HG03354 (cell line): Measurements from ENCODE around the gene C22orf39.
A peak's percentile ranks its signal among the peaks of the same experiment; 100 is the strongest.
"Not testable (repeated sequence)": the region's sequence is repeated elsewhere in the genome, so short reads cannot be mapped to it uniquely, and the experiment has no call there.

ENCODE experiments used
- ATAC-seq: cut with Tn5 transposase; IDR thresholded peaks from one replicate; pipeline ENCODE4 v1.9.1; 2021; ENCODE audit warnings: mild to moderate bottlenecking; ENCODE audit not compliant: unreplicated experiment, poor library complexity, severe bottlenecking

C22orf39 gene

DNA sequence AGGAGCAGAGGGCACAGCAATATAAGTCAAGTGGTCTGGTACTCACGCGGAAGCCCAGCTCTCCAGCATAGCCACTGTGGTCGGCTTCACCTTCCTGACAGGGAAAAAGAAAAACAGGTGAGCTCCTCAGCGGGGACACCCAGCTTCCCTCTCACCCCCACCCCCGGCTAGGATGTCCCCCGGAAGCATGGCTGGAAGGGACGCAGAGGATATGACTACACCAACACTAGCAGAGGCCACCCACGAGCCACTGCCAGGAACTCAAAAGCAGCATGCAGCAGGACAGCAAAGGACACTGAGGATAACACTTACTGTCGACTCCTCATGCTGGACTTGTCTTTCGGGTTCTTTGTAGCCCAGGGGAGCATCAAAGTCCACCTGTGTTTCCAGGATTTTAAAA, 9.0 kb upstream of the C22orf39 start:
- ATAC-seq, result no peak

DNA sequence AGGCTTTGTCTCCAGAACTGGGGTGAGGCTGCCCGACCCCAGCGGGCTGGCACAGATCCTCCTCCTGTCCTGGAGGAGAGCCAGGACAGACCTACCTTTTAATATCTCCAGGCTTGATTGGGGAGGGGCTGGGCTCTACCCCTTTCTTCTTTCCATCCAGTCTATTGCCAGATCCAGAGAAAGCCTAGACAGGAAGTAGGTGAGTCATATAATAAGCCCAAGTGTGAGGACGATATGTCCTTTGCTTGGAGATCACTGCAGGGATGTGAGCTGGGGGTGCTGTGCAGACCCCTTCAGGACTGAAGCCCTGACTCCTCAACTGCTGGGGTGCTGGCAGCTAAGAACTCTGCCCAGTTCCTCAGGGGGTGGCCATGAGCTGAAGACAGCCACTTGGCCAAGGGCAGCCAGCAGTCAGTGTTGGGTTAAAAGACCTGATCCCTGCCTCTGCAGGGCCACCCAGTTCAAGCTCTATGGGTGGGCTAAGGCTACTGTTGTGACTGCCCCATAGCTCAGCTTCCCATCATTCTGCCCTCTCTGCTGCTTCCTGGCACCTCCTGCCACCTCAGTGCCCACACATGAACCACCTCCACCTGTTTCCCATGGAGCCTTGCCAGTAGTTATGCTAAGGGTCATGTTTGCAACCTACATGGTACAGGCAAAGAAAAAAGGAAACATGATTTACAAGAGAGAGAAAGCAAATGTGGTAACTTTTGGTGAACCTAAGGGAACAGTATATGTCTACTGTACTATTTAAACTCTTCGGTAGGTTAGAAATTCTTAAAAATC, 8.3 kb upstream of the C22orf39 start:
- no peak for ATAC-seq

DNA sequence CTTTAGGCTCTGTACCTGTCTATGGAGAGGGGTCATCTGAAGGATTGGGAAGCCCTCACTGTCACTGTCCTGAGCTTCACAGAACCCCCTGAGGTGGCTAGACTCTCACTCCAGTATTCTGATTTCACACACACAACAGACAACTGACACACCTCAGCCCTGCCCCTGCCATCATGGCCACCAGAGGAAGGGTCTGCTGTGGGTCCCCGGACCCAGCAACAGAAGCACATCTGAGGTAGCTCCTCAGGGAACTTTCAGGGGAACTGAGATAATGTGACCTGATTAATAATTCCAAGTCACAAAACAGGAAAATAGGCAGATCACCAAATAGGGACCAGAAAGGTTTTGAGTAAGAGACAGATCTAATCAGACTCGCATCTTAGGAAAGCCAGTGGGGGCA, 7.5 kb upstream of the C22orf39 start:
- ATAC-seq, result no peak

DNA sequence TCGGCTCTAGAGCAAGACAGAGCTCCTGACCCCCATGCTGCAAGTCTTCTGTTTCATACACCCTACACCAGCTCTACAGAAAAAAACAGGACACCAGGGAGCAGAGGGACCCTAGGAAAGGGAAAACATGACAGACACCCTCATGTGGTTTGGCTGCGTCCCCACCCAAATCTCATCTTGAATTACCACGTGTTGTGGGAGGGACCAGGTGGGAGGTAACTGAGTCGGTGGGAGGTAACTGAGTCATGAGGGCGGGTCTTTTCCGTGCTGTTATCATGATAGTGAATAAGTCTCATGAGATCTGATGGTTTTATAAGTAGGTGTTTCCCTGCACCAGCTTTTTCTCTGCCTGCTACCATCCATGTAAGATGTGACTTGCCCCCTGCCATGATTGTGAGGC, 6.6 kb upstream of the C22orf39 start:
- ATAC-seq, result no peak

DNA sequence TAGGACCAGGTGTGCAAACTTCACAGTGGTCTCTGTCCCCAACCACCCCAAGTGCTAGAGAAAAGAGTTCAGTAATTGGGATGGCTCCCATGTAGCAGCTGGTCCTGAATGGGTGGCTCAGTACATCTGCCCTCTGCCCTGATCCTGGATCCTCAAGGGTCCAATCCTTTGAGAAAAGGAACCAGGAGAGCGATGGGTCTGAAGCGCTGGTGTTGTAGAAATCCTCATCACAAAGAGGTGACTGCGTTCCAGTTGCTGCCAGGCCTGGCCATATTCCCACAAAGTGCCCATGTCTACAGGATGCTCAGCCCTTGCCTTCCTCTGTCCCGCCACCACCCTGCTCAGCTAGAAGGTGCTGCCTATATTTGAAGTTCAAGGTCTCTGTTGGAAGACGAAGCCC, 6.2 kb upstream of the C22orf39 start:
- no peak for ATAC-seq

DNA sequence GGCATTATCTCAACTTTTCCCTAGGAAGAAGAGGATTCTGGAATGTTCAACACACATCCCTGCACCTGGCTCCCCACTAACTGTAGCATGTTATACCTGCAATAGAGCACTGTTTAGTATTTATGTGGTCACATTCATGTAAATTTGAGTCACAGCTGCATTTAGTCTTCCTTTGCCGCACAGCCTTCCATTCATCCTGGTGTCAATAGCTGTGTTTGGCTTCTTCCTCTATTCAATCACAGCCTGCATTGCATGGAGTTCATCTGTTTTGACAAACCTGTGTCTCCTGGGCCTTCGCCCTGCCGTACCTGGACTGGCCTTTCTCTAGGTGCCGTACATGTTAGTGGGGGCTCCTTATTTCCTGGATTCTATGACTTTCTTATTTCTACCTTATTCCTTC, 4.1 kb upstream of the C22orf39 start:
- no peak for ATAC-seq

DNA sequence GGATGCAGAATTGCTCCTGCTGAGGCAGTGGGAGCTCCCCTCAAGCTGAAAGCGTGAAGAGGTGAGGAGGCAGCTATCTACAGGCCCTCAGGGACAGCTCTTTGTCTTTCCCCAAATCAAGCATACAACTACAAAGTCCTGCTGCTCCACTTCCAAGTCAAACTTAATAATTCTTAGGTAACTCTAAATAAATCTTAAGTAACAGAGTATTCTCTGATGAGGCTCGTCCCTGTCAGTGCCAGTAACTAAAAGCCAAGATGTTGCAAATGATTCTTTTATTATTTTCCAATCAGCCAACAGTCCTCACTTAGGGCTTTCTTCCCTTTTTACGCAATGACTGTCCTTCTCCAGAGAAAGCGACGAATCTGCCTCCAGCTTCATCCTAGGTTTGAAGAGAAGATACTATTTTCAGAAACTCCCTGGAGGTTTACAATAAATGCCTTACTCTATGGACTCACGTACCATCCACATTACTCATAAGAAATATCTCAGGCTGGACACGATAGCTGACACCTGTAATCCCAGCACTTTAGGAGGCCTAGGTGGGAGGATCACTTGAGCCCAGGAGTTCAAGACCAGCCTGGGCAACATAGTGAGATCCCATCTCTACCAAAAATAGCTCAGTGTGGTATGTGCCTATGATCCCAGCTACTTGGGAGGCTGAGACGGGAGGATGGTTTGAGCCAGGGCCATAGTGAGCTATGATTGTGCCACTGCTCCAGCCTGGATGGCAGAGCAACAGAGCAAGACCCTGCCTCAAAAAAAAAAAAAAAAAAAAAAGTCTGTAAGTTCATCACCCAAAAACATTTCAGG, 3.1 kb upstream of the C22orf39 start:
- no peak for ATAC-seq

DNA sequence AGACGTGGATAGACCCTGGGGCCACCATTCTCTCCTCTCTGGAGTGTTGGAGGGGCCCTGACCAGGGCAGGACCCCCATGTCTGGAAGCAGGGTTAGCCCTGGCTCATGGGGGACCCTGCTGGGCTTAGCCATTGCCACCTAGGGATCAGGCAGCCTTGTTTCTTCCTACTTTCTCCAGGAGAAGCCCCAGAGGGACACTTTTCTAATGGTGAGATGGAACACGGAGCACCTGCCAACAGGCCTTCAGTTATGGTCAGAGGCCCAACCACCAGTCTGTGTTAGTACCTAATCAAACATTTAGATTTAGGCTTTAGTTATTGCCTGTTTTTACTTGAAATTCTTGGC, 1.9 kb upstream of the C22orf39 start:
- ATAC-seq, result no peak

DNA sequence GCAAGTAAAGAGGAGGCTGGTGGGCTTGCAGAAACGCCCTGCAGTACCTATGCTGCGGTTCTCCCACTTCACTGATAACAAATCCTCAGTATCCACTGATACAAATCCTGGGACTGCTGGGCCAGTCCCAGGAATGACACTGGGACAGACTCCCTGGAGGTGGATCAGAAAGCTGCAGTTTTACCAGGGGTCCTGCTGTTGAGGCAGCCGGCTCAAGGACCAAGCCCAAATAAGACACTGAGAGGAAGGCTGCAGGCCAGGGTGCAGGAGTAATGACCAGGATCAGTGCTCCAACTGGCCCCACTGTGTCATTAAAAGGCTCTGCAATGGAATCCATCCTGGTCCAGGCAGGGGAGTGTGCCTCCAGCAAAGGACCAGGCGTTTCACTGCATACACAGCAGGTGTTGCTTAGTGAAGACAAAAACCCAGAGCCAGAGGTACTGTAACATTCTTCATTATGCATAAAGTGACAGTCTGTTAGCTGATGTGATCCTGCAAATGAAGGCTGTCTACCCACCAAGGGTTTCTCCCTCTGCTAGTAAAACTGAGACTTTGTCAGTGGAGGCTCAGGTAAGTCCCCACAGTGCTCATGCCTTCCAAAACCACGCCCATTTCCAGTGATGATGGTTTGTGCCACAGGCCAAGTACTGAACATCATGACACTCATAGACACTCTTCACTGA, 1.4 kb upstream of the C22orf39 start:
- no peak for ATAC-seq

DNA sequence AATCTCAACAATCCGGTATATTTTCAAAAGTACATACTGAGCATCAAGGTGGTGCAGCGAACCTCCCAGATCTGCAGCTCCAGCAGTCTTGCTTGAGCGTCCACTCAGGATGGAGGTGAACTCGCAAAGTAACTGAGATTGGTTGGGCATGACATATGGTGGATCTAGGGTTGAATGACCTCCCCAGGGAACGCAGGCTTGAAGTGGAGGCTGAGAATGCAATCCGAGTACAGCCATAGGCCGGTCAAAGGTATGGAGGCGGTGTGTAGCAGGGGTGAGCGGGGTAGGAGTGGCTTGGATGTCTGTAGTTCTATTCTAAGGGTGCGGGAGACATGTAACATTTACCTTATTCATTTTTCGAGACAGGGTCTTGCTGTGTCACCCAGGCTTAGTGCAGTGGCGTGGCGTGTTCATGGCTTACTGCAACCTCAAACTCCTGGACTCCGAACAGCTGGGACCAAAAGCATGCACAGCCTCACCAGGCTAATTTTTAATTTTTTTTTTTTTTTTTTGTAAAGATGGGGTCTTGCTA, 631 bp upstream of the C22orf39 start:
- ATAC-seq, result peak; percentile 60

DNA sequence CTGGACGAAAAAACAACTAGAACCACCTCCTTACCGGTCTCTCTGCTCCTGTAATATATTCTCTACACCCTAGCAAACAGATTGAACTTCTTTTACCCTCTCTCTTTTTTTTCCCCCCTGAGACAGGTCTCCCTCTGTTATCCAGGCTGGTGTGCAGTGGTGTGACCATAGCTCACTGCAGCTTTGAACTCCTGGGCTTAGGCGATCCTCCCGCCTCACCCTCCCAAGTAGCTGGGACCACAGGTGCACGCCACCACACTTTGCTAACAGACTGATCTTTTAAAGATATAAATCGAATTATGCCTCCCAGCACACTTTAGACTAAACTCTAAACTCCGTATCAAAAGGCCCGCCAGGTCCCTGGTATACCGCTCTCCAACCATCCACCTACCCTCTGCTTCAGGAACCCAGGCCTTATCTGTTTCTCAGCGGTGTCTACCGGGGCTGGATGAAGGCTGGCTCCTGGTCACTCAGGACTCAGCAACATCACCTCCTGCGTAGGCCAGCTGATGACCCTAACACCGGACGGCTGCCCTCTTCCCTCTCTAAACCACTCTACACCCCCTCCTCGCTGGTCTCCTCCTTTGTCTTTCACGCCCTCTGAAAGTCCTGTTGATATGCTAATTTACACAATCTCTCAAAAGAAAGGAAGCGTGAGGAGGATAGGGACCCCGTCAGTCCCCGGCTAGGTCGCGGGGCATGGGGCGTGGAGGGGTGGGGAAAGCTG, 745 bp downstream of the C22orf39 start:
- ATAC-seq, result no peak

DNA sequence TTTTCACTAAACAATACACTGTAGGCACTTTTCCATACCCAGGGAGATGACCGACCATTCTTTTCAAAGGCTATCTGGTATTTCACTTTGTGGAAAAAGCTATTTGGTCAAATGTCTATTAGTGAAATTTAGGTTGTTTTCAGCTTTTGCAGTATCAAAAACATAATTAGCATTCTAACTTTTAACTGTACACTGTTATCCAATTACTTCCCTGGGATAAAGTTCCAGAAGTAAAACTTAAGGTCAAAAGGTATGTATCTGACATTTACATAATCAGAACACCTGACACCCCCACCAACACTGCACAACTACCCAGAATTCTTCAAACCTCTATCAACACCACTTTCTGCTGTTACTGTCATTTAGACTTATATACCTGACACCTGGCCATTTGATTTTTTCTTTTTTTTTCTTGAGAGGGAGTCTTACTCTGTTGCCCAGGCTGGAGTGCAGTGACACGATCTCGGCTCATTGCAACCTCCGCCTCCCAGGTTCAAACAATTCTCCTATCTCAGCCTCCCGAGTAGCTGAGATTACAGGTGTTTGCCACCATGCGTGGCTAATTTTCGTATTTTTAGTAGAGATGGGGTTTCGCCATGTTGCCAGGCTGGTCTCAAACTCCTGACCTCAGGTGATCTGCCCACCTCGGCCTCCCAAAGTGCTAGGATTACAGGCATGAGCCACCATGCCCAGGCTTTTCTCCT, 2.1 kb downstream of the C22orf39 start:
- not testable (repeated sequence) for ATAC-seq

DNA sequence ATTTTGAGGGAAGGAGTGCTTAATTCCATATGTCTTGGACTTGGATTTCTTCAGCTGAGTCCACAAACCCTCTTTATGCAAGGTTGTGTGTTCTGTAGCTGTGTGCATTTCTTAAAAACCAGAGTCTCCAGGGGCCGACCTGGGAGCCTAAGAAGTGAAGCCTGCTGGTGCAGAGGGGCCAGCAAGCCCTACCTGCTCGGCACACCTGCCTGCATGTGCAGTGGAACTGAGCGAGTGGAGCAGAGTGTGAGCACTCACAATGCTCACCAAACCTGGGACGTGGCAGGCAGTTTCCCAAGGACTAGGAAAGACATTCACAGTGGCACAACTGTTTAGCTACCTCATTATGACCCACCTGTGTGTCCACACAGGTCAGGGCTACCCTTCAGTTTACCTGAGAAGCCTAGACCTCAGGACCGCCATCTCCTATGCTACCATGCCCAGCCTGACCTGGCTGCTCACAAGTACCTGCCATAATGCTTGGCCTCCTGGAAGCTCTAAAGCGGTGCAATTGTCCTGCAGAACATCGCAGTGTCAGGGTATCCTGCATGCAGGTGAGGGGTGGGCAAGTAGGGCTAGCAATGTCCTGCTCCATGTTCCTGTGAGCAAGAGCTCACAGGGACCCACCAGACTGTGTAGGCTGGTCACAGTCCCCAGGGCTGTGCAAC, 3.8 kb downstream of the C22orf39 start:
- no peak for ATAC-seq

DNA sequence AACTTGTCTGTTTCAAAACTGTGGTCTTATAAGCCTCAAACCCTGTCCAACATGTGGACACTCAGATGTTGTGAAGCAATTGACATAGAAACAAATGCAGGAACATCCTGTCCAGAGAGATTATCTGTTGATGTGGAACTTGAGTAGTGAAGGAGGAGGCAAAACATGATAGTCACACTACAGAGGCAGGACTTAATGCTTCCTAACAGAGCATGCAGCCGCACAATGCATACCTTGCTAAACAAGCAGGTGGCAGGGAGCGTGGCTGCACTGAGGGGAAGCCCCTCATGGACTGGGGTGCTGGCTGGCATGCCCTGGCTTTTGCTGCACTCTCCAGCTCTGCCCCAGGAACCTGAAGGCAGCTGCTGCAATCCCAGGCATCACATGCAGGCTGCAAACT, 5.3 kb downstream of the C22orf39 start:
- ATAC-seq, result no peak

DNA sequence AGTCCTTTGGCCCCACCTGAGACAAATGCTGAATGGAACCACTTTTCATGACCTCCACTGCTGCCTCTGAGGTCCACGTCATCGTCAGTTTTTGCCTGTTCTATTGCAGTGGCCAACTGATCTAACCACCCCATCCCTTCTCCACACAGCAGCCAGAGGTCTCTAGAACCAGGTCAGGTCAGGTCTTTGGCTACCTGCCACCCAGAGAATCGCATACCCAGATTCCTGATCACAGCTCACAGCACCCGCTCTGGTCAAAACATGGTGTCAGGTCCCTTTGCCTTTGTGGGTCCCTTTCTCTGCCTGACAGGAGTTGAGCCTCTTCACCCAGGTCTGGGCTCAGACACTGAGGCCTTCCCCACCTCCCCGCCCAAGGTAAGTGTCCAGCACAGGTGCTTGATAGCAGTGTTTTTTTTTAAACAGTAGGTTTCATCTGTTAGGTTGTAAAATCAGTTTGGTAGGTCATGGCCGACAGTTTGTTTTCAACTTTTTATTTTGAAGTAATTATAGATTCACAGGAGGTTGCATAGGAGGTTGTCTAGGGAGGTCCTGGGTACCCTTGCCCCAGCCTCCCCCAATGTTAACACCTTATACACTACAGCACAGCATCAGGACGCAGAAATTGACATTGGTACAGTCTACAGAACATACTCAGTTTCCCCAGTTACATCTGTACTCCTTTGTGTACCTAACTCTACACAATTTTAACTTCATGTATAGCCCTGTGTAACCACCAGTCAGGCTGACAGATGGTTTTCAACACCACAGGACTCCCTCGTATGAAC, 6.9 kb downstream of the C22orf39 start:
- no peak for ATAC-seq

DNA sequence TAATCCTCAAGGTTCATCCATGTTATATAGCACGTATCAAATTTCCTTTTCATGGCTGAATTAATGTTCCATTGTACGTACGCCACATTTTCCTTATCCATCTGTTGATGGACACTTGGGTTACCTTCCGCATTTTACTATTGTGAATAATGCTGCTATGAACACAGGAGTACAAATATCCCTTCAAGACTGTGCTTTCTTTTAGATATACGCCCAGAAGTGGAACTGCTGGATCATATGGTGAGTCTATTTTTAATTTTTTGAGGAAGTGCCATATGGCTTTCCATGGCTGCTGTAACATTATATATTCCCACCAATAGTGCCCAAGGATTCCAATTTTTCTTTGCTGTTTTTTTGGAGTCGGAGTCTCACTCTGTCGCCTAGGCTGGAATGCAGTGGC, 9.2 kb downstream of the C22orf39 start:
- ATAC-seq, result no peak

DNA sequence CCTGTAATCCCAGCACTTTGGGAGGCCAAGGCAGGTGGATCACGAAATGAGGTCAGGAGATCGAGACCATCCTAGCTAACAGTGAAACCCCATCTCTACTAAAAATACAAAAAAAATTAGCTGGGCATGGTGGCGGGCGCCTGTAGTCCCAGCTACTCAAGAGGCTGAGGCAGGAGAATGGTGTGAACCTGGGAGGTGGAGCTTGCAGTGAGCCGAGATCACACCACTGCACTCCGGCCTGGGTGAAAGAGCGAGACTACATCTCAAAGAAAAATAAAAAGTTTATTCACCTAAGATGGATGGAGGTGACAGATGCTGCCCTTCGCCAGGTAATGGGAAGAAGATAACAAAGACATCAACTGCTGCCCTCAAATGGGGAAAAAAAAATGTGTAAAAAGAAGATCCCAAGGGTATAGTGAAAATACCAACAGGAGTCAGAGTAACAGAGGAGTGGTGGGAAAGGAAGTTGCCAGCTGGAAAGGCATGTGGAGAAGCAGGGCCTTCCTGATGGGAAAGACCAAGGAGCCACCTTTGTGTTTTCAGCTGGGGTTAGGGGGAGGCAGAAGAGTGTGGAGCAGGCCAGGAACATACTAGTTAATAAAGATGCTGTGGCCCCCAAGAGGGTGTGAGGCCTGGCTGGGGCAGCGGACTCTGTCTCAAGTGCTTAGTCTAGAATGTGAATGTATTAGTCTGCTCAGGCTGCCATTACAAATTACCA, 10.9 kb downstream of the C22orf39 start:
- ATAC-seq, result not testable (repeated sequence)
